Activated CD8-positive, alpha-beta T cell treated with anti-CD3 and anti-CD28 coated beads for 36 hours (primary cell): ENCODE results near the gene PYGM. TPM values are rescaled to one million over a fixed set of nuclear protein-coding genes. Genes with fewer than 3 reads are reported as not detected.

ENCODE experiments used
- ATAC-seq: fragments of 200-7000 bp; cut with Tn5 transposase; one replicate; pipeline ENCODE4 v1.10.0; 2021; ENCODE audit warnings: mild to moderate bottlenecking, moderate library complexity
- CTCF ChIA-PET: fragments of 350-600 bp; sonication (Branson Sonifier 250); formaldehyde crosslinking; loops from one replicate; lab custom pipeline; 2021; ENCODE audit warnings: antibody characterized with exemption; lab: Charles Lee
- POLR2A ChIA-PET: fragments of 350-600 bp; sonication (Branson Sonifier 250); formaldehyde crosslinking; loops from one replicate; lab custom pipeline; 2021; ENCODE audit warnings: antibody characterized with exemption; lab: Charles Lee
- DNase-seq: peaks from one replicate; pipeline ENCODE4 v3.0.0-alpha.2; 2020
- H3K27ac Mint-ChIP-seq: one replicate; pipeline ENCODE4 v1.8.0; 2021; ENCODE audit warnings: mild to moderate bottlenecking, mixed read lengths
- H3K27me3 Mint-ChIP-seq: one replicate; pipeline ENCODE4 v1.8.0; 2021; ENCODE audit warnings: mixed read lengths
- H3K36me3 Mint-ChIP-seq: one replicate; pipeline ENCODE4 v1.8.0; 2021; ENCODE audit warnings: low read depth, mixed read lengths
- H3K4me1 Mint-ChIP-seq: one replicate; pipeline ENCODE4 v1.8.0; 2021; ENCODE audit warnings: low read depth, mixed read lengths
- H3K4me3 Mint-ChIP-seq: one replicate; pipeline ENCODE4 v1.8.0; 2021; ENCODE audit warnings: mild to moderate bottlenecking, moderate library complexity, mixed read lengths
- H3K9me3 Mint-ChIP-seq: one replicate; pipeline ENCODE4 v1.8.0; 2021; ENCODE audit warnings: mixed read lengths
- CTCF ChIP-seq: fragments of 200-600 bp; IDR thresholded peaks from one replicate; pipeline ENCODE4 v1.8.0; 2022; ENCODE audit warnings: antibody characterized with exemption, mild to moderate bottlenecking
- intact Hi-C: fragments of 100-400 bp; cut with micrococcal nuclease; formaldehyde crosslinking; loops from one replicate; pipeline ENCODE4 v1.10.0; 2022
- total RNA-seq, 2 experiments: library from RNA; stranded (reverse); gene quantifications; one replicate each; pipeline ENCODE4 v1.2.3, GENCODE V29; 2021

Gene PYGM
- total RNA-seq, 2 experiments from 2014 or later = 1.2 to 3.3 TPM

GRCh38 chr11:64752175-64752970, 7.4 kb downstream of the PYGM start:
- no peak overlapping the region for H3K4me3 Mint-ChIP-seq
- TF ChIP-seq CTCF = no peak
- no peak for ATAC-seq
- ChIA-PET CTCF (interaction anchor here (1.4 kb wide), 1 partner anchor 16 kb away, joined by 3 read pairs; no protein-coding TSS in a partner anchor), POLR2A (interaction anchor here (16.1 kb wide), 1 partner anchor 15 kb away, joined by 331 read pairs; the partner anchor contains the start of genes PYGM and SF1)
- peaks cover 10% of the 10 kb centered on the region for H3K4me1 Mint-ChIP-seq
- intact Hi-C loops = no loop called here
- peaks cover 10% of the 10 kb centered on the region for H3K36me3 Mint-ChIP-seq
- H3K27me3 Mint-ChIP-seq = no peaks in the 10 kb centered on the region
- H3K9me3 Mint-ChIP-seq = no peaks in the 10 kb centered on the region
- DNase-seq = no peak
- no peak overlapping the region for H3K27ac Mint-ChIP-seq

- no peak overlapping the region for H3K4me3 Mint-ChIP-seq
- H3K4me1 Mint-ChIP-seq = peaks cover 10% of the 10 kb centered on the region
- DNase-seq (no peak), ATAC-seq (no peak)
- no peaks in the 10 kb centered on the region for H3K27me3 Mint-ChIP-seq
- H3K36me3 Mint-ChIP-seq = peaks cover 10% of the 10 kb centered on the region
- no peaks in the 10 kb centered on the region for H3K9me3 Mint-ChIP-seq
- POLR2A ChIA-PET = interaction anchor here (16.1 kb wide), 1 partner anchor 16 kb away, joined by 331 read pairs; the partner anchor contains the start of genes PYGM and SF1
- no peak overlapping the region for H3K27ac Mint-ChIP-seq
- CTCF ChIA-PET = interaction anchor here (1.0 to 1.4 kb wide), 2 partner anchors 17 to 23 kb away, joined by 3 read pairs; no protein-coding TSS in a partner anchor
- TF ChIP-seq CTCF = no peak
- intact Hi-C loops = no loop called here
Measured at GRCh38 chr11:64751580-64751979, 8.2 kb downstream of the PYGM start.

DNA sequence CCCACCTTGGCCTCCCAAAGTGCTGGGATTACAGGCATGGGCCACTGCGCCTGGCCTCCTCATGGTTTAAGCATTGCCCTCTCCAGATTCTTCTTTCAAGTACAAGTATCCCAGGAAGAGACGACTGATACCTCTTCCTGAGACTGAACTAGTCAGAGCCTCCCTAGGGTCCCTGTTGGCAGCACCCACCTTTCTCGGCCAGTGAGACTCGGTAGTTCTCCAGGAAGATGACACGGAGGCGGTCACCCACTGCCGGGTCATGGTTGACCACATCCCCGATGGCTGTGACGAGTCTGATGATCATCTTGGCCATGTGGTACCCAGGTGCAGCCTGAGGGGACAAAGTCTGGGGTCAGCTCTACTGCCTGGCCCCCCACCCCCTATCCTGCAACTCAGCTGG, 8.6 kb downstream of the PYGM start:
- H3K4me1 Mint-ChIP-seq = peaks cover 10% of the 10 kb centered on the region
- ATAC-seq (no peak), DNase-seq (no peak)
- POLR2A ChIA-PET = interaction anchor here (16.1 kb wide), 1 partner anchor 16 kb away, joined by 331 read pairs; the partner anchor contains the start of genes PYGM and SF1
- no peak for TF ChIP-seq CTCF
- no peaks in the 10 kb centered on the region for H3K9me3 Mint-ChIP-seq
- H3K27ac Mint-ChIP-seq = no peak overlapping the region
- CTCF ChIA-PET = interaction anchor here (1.0 to 1.4 kb wide), 2 partner anchors 17 to 24 kb away, joined by 3 read pairs; no protein-coding TSS in a partner anchor
- intact Hi-C loops = no loop called here
- no peak overlapping the region for H3K4me3 Mint-ChIP-seq
- H3K36me3 Mint-ChIP-seq = peaks cover 10% of the 10 kb centered on the region
- H3K27me3 Mint-ChIP-seq = no peaks in the 10 kb centered on the region

GRCh38 chr11:64750361-64751054, 9.3 kb downstream of the PYGM start:
- no peaks in the 10 kb centered on the region for H3K27me3 Mint-ChIP-seq
- intact Hi-C loops = no loop called here
- peaks cover 10% of the 10 kb centered on the region for H3K4me1 Mint-ChIP-seq
- no peak overlapping the region for H3K27ac Mint-ChIP-seq
- no peak for ATAC-seq
- POLR2A ChIA-PET = interaction anchor here (16.1 kb wide), 1 partner anchor 17 kb away, joined by 331 read pairs; the partner anchor contains the start of genes PYGM and SF1
- no peaks in the 10 kb centered on the region for H3K9me3 Mint-ChIP-seq
- no peak for TF ChIP-seq CTCF
- CTCF ChIA-PET = interaction anchor here (0.9 to 1.4 kb wide), 3 partner anchors 18 to 29 kb away, joined by 3 read pairs; no protein-coding TSS in a partner anchor
- no peak for DNase-seq
- H3K4me3 Mint-ChIP-seq = no peak overlapping the region
- H3K36me3 Mint-ChIP-seq = peaks cover 10% of the 10 kb centered on the region
